Measurements from ENCODE around the gene UNC5A. TPM values are rescaled to one million over a fixed set of nuclear protein-coding genes. Genes with fewer than 3 reads are reported as not detected.
A peak's percentile ranks its signal among the peaks of the same experiment; 100 is the strongest.

Gene UNC5A
- total and polyA plus RNA-seq, 9 of the 15 experiments (the other 6 are each of a cell fraction or from before 2014, with no cell fraction given): not detected

DNA sequence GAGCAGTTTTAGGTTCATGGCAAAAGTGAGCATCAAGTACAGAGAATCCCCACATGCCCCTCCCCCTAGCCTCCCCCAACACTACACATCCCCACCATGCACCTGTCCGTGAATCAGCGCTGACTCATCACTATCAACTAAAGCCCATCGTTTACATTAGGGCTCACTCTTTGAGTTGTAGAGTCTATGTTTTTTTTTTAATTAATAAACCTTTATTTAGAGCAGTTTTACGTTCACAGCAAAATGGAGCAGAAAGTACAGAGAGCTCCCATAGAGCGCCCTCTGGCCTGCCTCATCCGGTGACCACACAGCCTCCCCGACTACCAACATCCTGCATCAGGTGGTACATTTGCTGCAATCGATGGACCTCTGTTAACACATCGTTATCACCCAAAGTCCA, 47.9 kb upstream of the UNC5A start (continued):
- TF ChIP-seq, protein P1, sequence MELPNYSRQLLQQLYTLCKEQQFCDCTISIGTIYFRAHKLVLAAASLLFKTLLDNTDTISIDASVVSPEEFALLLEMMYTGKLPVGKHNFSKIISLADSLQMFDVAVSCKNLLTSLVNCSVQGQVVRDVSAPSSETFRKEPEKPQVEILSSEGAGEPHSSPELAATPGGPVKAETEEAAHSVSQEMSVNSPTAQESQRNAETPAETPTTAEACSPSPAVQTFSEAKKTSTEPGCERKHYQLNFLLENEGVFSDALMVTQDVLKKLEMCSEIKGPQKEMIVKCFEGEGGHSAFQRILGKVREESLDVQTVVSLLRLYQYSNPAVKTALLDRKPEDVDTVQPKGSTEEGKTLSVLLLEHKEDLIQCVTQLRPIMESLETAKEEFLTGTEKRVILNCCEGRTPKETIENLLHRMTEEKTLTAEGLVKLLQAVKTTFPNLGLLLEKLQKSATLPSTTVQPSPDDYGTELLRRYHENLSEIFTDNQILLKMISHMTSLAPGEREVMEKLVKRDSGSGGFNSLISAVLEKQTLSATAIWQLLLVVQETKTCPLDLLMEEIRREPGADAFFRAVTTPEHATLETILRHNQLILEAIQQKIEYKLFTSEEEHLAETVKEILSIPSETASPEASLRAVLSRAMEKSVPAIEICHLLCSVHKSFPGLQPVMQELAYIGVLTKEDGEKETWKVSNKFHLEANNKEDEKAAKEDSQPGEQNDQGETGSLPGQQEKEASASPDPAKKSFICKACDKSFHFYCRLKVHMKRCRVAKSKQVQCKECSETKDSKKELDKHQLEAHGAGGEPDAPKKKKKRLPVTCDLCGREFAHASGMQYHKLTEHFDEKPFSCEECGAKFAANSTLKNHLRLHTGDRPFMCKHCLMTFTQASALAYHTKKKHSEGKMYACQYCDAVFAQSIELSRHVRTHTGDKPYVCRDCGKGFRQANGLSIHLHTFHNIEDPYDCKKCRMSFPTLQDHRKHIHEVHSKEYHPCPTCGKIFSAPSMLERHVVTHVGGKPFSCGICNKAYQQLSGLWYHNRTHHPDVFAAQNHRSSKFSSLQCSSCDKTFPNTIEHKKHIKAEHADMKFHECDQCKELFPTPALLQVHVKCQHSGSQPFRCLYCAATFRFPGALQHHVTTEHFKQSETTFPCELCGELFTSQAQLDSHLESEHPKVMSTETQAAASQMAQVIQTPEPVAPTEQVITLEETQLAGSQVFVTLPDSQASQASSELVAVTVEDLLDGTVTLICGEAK (IDR thresholded peaks at IDR 0.05): peak; percentile 76
- TF ChIP-seq, protein P1 (CRISPR knock-in tag; IDR thresholded peaks at IDR 0.05): peak; percentile 58; the same call in 1 of the 2 replicates
- TF ChIP-seq MCM3 (IDR thresholded peaks at IDR 0.05) (no peak), FOXA1 (IDR thresholded peaks at IDR 0.05; ENCODE audit: borderline replicate concordance) (no peak), ZBED1 (IDR thresholded peaks at IDR 0.05) (no peak), HNRNPUL1 (IDR thresholded peaks at IDR 0.05; ENCODE audit: low read length) (no peak), PRMT5 (CRISPR knock-in tag; IDR thresholded peaks at IDR 0.05) (no peak), MAFK (IDR thresholded peaks at IDR 0.05; ENCODE audit: low read length) (0 out of 2 replicates have a peak, but pooled peaks have one; percentile 6), THRAP3 (IDR thresholded peaks at IDR 0.05; ENCODE audit: borderline replicate concordance) (no peak)
- TF ChIP-seq, protein P2, sequence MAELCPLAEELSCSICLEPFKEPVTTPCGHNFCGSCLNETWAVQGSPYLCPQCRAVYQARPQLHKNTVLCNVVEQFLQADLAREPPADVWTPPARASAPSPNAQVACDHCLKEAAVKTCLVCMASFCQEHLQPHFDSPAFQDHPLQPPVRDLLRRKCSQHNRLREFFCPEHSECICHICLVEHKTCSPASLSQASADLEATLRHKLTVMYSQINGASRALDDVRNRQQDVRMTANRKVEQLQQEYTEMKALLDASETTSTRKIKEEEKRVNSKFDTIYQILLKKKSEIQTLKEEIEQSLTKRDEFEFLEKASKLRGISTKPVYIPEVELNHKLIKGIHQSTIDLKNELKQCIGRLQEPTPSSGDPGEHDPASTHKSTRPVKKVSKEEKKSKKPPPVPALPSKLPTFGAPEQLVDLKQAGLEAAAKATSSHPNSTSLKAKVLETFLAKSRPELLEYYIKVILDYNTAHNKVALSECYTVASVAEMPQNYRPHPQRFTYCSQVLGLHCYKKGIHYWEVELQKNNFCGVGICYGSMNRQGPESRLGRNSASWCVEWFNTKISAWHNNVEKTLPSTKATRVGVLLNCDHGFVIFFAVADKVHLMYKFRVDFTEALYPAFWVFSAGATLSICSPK (IDR thresholded peaks at IDR 0.05; ENCODE audit: borderline replicate concordance): no peak
